Spinal cord (tissue), 10 donors: ENCODE data around the gene UNK. TPM values are rescaled to one million over a fixed set of nuclear protein-coding genes. Genes with fewer than 3 reads are reported as not detected.

ENCODE experiments used
- DNase-seq, 6 donors: peaks; one replicate each; pipeline versions ENCODE4 v3.0.0 to v3.0.0-alpha.2; 2013 to 2015; ENCODE audit warnings: low spot score in 6 of 6, low read depth in 4 of 6
- H3K27ac ChIP-seq: one replicate; pipeline ENCODE4 v1.5.1; 2013; ENCODE audit warnings: low read depth, low read length, control low read depth
- H3K27me3 ChIP-seq: one replicate; pipeline ENCODE4 v1.6.1; 2013; ENCODE audit warnings: low read length; ENCODE audit not compliant: control insufficient read depth, insufficient read depth
- H3K36me3 ChIP-seq: one replicate; pipeline ENCODE4 v1.6.1; 2013; ENCODE audit warnings: low read length; ENCODE audit not compliant: control insufficient read depth, insufficient read depth
- H3K4me1 ChIP-seq: one replicate; pipeline ENCODE4 v1.6.1; 2013; ENCODE audit warnings: low read length; ENCODE audit not compliant: control insufficient read depth, insufficient read depth
- H3K4me3 ChIP-seq: one replicate; pipeline ENCODE4 v1.5.1; 2013; ENCODE audit warnings: low read depth, low read length, control low read depth
- H3K9me3 ChIP-seq: one replicate; pipeline ENCODE4 v1.6.1; 2013; ENCODE audit warnings: low read length; ENCODE audit not compliant: control insufficient read depth, insufficient read depth
- WGBS: methylation state at CpG from one replicate; pipeline ENCODE4 v1.1.5; 2013; ENCODE audit warnings: missing lambda C conversion rate; ENCODE audit not compliant: insufficient coverage; 5-methylcytosine and 5-hydroxymethylcytosine counted together
- polyA plus RNA-seq, 2 donors: library from polyadenylated mRNA; unstranded; fragments of 120-200 nt; gene quantifications; one replicate each; pipeline ENCODE4 v1.2.1, GENCODE V29; 2013; ENCODE audit not compliant: insufficient read length in 2 of 2
- total RNA-seq, 2 donors: library from RNA; depleted of rRNA in 1 of 2; stranded (reverse); fragments of 120-200 nt in 1 of 2; fragments of >200 nt in 1 of 2; gene quantifications; one replicate each; pipeline versions ENCODE4 v1.2.3 to v1.2.4, GENCODE V29; 2013 to 2014
- donor health status: healthy.

Gene UNK
- total and polyA plus RNA-seq, 4 donors = 28.9 to 54.8 (median 37.5) TPM

DNA sequence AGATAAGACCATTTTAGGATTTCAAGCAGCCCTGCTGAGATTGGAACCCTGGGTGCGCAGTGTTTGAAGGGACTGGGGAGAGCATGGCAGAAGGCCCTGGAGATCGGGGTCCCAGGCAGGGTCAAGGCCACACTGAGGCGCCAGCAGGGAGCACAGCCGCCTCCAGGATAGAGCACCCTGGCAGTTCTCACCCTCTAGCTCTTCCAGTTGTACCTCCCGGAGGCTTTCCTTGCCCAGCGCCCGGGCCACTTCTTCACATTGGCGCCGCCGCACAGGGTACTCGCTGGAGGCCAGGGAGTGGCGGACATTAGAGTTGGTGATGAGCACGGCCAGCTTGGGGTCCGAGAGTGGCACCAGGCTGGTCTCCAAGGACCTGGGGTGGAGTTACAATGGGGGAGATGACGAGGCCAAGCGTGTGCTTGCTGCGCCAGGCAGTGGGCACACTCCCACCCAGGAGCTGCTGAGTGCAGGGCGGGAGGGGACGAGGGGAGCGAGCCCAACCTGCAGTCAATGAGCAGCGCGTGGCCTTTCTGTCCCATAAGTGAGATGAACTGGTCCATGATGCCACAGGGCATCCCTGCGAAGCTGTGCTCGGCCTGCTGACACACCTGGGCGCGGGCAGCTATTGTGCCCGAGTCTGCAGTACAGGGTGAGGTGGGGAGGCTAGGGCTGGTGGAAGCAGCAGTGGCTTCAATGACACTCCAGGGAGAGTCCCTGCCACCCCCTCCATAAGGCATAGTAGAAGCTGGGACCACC is 21.9 kb upstream of the UNK start:
- no peak overlapping the region for H3K27ac ChIP-seq
- no peak for DNase-seq
- peaks cover 20% of the 10 kb centered on the region for H3K4me1 ChIP-seq
- H3K36me3 ChIP-seq = peaks cover 33% of the 10 kb centered on the region
- no peaks in the 10 kb centered on the region for H3K9me3 ChIP-seq
- 93% methylated on average over 23 of the region's 27 CpGs for WGBS
- H3K27me3 ChIP-seq = no peaks in the 10 kb centered on the region
- no peak overlapping the region for H3K4me3 ChIP-seq

DNA sequence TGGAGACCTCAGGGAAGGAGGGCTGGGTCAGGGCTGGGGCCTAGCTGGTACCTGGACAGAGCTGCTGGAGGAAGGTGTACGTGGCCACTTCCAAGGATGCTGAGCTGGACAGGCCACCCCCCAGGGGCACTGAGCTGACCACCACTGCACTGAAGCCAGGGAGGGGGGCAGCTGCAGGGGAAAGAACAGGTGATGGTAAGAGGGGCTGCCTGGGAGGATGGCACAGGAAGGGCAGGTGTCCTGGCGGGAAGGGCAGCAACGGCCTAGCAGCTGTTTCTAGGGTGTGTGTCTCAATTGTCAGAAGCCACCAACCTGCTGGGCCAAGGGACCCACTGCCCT is 21.4 kb upstream of the UNK start:
- Histone ChIP-seq H3K27ac (no peak overlapping the region), H3K9me3 (no peaks in the 10 kb centered on the region), H3K4me3 (no peak overlapping the region), H3K4me1 (peaks cover 20% of the 10 kb centered on the region), H3K36me3 (peaks cover 27% of the 10 kb centered on the region), H3K27me3 (no peaks in the 10 kb centered on the region)
- no peak for DNase-seq
- WGBS = 88% methylated on average over 3 of the region's 3 CpGs

DNA sequence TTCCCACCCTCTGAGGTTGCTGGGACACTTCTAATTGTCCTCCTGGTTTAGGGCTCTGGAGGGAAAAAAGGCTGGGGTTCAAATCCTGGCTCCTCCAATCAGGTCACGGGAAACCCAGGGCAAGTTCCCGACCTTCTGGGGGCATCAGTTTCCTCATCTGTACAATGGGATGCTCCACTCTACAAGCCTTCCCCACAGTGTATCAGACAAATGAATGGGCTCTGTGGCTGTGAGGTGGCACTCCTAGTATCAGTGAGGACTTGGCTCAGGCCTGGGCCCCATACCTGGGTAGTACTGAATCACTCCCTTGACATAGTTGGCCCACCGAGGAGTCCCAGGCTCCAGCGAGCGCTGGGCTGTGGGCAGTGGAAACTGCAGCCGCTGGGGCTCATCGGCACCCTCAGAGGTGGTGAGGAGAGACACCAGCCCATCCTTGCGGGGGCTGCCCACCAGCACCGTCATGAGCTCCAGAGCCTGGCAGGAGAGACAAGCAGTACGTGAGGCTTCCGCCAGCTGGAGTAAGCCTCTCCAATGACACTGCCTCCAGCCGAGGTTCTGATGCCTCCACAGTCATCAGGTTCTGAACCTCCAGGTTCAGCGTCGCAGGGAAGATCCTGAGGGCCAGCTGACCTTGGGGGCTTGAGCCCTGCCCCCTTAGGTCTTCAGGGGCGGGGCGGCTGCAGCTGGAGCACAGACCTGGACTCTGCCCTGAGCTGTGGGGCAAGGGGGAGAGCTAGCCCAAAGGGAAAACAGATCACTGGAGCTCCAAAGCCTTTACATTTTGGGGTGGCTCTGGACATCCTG is 20.8 kb upstream of the UNK start:
- H3K4me3 ChIP-seq = peak overlapping the region; percentile 63
- H3K4me1 ChIP-seq = peaks cover 20% of the 10 kb centered on the region
- DNase-seq = no peak
- H3K36me3 ChIP-seq = peaks cover 22% of the 10 kb centered on the region
- no peaks in the 10 kb centered on the region for H3K9me3 ChIP-seq
- WGBS = 58% methylated on average over 15 of the region's 16 CpGs
- H3K27ac ChIP-seq = peak overlapping the region; percentile 3
- H3K27me3 ChIP-seq = no peaks in the 10 kb centered on the region

DNA sequence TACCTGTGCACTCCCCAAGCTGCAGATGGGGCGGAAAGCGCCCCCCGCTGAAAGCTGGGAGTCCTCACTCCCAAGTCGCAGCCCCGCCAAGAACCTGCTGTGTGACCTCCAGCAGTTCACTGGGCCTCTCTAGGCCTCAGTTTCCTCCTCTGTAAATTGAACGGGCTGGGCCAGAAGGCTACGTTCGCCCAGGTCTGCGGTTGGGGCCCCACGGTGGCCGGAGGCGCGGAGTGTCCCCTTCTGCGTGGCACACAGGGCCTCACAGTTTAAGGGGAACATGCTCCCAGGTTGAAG is 20.2 kb upstream of the UNK start:
- DNase-seq = no peak
- peaks cover 20% of the 10 kb centered on the region for H3K36me3 ChIP-seq
- H3K27me3 ChIP-seq = no peaks in the 10 kb centered on the region
- H3K27ac ChIP-seq = peak overlapping the region; percentile 57
- no peaks in the 10 kb centered on the region for H3K9me3 ChIP-seq
- WGBS = 11% methylated on average over 14 of the region's 14 CpGs
- H3K4me1 ChIP-seq = peaks cover 20% of the 10 kb centered on the region
- H3K4me3 ChIP-seq = peak overlapping the region; percentile 63

DNA sequence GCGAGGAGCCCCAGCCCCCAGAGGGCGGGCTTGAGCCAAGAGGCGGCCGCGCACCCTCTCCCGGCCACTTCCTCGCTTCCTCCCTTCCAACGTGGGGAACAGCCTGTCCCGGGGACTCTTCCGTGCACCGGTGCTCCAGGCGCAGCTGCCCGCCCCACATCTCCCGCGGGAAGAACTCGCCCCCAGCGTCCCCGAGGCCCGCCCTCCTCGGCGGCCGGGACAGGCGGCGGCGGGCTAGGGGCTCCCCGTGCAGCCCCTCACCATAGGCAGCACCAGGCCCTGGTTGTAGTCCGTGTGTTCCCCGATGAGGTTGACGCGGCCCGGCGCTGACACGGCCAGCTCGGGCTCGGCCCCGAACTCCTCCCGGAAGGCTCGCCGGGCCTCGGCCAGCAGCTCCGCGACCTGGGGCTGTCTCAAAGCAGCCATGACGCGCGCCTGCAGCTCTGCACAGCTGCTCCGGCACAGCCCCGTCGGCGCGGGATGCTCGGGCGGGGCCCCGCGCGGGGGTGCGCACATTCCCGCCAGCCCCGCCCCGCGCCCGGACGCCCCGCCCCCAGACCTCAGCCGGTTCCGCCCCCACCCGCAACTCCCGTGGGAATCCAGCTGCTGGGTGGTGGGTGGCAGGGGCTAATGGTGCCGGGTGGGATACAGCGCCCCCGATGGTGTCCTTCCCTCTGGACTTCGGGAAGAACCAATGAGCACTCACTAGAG is 19.7 kb upstream of the UNK start, which contains the start of gene GALK1:
Gene GALK1, minus strand, starts transcription at position 482 of the 711 bp plus-strand sequence. Its CDS starts 56 bp downstream, at position 426.
- Histone ChIP-seq H3K27me3 (no peaks in the 10 kb centered on the region), H3K4me1 (peaks cover 20% of the 10 kb centered on the region), H3K27ac (peak within 1 kb of the TSS; percentile 61), H3K9me3 (no peaks in the 10 kb centered on the region), H3K36me3 (peaks cover 20% of the 10 kb centered on the region), H3K4me3 (peak within 1 kb of the TSS; percentile 63)
- under 1% methylated on average over 68 of the region's 71 CpGs for WGBS
- peak in 2 of 6 donors; percentile 82 to 83 for DNase-seq

DNA sequence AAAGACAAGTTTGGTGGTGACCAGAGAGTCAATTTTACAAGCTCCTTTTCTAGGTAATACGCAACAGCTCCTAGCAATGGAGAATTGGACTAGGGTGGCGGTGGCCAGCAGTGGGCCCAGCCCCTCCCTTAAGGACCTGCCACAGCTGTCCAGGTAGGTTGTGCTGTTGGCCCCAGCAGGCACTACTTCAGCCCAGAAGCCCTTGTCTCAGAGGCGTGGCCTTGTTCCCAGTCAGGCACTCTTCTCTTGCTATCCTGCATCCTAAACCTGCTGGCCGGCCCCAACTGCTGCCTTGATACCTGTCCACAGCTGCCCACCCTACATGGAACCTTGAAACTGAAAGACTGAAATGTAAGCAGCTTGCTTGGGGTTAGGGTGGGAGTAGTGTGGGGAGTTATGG is 18.6 kb upstream of the UNK start:
- 100% methylated on average over 3 of the region's 4 CpGs for WGBS
- no peak for DNase-seq
- Histone ChIP-seq H3K4me3 (no peak overlapping the region), H3K9me3 (no peaks in the 10 kb centered on the region), H3K27me3 (no peaks in the 10 kb centered on the region), H3K36me3 (peaks cover 17% of the 10 kb centered on the region), H3K27ac (no peak overlapping the region), H3K4me1 (peaks cover 20% of the 10 kb centered on the region)

DNA sequence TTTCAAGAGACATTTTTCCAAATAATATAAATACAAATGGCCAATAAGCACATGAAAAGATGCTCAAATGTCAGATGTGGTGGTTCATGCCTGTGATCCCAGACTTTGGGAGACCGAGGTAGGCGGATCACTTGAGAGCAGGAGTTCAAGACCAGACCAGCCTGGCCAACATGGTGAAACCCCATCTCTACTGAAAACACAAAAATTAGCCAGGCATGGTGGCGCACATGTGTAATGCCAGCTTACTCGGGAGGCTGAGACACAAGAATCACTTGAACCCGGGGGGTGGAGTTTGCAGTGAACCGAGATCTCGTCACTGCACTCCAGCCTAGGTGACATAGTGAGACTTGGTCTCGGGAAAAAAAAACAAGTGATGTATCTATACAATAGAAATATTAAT is 16.7 kb upstream of the UNK start:
- 79% methylated on average over 4 of the region's 8 CpGs for WGBS
- no peaks in the 10 kb centered on the region for H3K9me3 ChIP-seq
- no peak overlapping the region for H3K27ac ChIP-seq
- DNase-seq = no peak
- no peak overlapping the region for H3K4me3 ChIP-seq
- H3K27me3 ChIP-seq = no peaks in the 10 kb centered on the region
- H3K36me3 ChIP-seq = peaks cover 12% of the 10 kb centered on the region
- H3K4me1 ChIP-seq = peaks cover 20% of the 10 kb centered on the region

DNA sequence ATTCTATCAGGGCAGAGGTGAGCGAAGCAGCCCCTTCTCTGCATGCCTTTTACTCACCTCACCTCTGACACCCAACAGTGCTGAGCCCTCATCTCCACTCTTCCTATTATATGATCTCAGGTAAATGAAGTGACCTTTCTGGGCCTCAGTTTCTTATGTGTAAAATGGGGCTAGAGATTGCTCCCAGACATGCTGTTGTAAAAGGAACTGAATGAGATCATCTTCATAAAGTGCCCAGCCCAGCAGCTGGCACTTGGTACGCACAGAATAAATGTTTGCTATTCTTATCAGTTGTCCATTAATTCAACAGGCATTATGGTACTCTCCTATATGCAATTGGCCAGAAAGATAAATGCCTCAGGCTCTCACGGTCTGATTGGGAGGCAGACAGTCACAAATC is 15.1 kb upstream of the UNK start:
- Histone ChIP-seq H3K27ac (no peak overlapping the region), H3K36me3 (peaks cover 18% of the 10 kb centered on the region), H3K9me3 (no peaks in the 10 kb centered on the region), H3K27me3 (no peaks in the 10 kb centered on the region), H3K4me3 (no peak overlapping the region), H3K4me1 (peaks cover 3% of the 10 kb centered on the region)
- WGBS = 60% methylated on average over 1 of the region's 3 CpGs
- DNase-seq = no peak

DNA sequence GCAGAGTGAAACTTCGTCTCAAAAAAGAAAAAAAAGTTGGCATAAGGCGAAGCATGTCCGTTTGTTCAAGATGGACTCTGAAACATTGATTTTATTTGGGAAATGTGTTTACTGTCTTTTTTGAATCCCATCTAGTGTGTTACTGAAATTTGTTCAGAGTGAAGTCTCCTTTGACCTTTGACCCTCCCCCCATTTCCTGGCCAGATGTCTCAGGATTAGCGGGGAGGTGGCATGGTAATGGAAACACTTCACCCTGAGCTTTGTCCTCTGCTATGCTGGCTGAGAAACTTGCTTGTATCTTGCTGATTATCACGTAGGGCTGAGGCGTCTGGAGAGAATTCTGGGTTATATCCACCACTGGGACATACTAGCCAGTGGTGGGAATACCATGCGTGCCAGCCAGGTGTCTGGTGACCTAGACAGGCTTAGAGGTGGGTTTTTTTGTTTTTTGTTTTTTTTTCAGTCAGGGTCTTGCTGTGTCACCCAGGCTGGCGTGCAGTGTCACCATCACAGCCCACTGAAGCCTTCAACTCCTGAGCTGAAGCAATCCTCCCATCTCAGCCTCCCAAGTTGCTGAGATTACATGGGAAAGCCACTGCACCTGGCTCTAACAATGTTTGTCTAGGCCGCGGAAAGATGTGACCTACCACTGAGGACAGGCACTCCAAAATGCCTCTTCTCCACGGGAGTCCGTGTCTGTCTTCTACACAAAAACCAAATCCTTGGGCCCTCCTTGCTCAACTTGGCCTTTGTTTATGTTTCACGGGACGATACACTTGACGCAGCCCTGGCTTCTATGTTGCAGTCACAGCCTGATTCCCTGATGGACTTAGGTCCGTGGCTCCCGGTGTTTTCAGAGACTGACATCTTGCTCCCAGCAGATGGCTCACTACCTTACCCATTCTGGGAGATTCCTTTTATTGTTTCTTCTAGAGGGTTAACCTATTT is 13.0 kb upstream of the UNK start:
- Histone ChIP-seq H3K27me3 (no peaks in the 10 kb centered on the region), H3K4me3 (no peak overlapping the region), H3K27ac (no peak overlapping the region), H3K9me3 (no peaks in the 10 kb centered on the region), H3K4me1 (peaks cover 3% of the 10 kb centered on the region), H3K36me3 (peaks cover 33% of the 10 kb centered on the region)
- no peak for DNase-seq
- 70% methylated on average over 17 of the region's 17 CpGs for WGBS
